ENCODE data around the gene EXOC3L1. TPM values are rescaled to one million over a fixed set of nuclear protein-coding genes. Genes with fewer than 3 reads are reported as not detected.

The EXOC3L1 gene
- total and polyA plus RNA-seq, 2 of the 13 experiments (the other 11 are each of a cell fraction or from before 2014, with no cell fraction given), result 0.12 TPM; not detected in 1

DNA sequence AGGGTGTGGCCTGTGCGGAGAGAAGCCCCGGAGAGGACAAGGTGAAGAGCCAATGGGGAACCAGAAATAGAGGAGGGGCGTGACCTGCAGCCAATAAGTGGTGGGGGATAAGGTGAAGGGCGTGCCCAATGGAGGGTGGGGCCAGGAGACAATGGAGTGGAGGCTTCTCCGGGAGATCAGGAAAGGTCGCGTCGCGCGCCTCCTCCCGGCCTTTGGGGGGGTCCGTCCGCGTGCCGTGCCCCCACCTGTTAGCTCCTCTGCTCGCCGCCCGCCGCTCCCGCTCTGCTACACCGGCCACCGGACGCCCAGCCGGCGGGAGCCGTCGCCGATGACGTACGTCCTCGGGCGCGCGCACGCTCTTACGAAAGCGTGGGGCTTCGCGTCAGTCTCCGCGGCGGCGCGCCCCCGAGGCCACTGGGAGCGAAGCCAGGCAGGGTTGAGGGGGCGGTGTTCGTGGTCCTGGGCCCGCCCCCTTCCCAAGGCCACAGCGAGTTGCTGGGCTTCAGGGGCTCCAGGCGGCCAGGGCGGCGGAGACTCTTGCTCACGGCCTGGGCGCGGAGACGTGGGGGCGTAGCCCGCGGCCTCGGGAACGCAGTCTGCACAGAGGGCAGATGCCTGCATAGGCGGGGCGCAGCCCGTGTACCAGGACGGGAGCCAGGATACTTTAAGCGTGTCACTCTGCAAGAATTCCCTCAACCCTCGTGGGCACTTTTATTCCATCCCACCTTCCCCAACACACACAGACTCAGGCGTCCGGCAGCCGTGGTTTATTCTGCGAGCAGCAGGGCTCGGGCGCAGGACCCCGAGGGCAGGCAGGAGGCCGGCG lies 6.1 kb downstream of the EXOC3L1 start, which contains the start of gene MATCAP1 (continued):
- TF ChIP-seq, protein P1, sequence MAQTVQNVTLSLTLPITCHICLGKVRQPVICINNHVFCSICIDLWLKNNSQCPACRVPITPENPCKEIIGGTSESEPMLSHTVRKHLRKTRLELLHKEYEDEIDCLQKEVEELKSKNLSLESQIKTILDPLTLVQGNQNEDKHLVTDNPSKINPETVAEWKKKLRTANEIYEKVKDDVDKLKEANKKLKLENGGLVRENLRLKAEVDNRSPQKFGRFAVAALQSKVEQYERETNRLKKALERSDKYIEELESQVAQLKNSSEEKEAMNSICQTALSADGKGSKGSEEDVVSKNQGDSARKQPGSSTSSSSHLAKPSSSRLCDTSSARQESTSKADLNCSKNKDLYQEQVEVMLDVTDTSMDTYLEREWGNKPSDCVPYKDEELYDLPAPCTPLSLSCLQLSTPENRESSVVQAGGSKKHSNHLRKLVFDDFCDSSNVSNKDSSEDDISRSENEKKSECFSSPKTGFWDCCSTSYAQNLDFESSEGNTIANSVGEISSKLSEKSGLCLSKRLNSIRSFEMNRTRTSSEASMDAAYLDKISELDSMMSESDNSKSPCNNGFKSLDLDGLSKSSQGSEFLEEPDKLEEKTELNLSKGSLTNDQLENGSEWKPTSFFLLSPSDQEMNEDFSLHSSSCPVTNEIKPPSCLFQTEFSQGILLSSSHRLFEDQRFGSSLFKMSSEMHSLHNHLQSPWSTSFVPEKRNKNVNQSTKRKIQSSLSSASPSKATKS (CRISPR knock-in tag; IDR thresholded peaks at IDR 0.05), result no peak
- TF ChIP-seq, protein P2, sequence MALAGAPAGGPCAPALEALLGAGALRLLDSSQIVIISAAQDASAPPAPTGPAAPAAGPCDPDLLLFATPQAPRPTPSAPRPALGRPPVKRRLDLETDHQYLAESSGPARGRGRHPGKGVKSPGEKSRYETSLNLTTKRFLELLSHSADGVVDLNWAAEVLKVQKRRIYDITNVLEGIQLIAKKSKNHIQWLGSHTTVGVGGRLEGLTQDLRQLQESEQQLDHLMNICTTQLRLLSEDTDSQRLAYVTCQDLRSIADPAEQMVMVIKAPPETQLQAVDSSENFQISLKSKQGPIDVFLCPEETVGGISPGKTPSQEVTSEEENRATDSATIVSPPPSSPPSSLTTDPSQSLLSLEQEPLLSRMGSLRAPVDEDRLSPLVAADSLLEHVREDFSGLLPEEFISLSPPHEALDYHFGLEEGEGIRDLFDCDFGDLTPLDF (CRISPR knock-in tag; IDR thresholded peaks at IDR 0.05), result peak; percentile 71; the same call in 1 of the 2 replicates
- TF ChIP-seq, protein P3, sequence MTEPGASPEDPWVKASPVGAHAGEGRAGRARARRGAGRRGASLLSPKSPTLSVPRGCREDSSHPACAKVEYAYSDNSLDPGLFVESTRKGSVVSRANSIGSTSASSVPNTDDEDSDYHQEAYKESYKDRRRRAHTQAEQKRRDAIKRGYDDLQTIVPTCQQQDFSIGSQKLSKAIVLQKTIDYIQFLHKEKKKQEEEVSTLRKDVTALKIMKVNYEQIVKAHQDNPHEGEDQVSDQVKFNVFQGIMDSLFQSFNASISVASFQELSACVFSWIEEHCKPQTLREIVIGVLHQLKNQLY (CRISPR knock-in tag; IDR thresholded peaks at IDR 0.05), result peak; percentile 67
- TF ChIP-seq PHF21A (CRISPR knock-in tag; IDR thresholded peaks at IDR 0.05), result peak; percentile 79
- TF ChIP-seq, protein P4, sequence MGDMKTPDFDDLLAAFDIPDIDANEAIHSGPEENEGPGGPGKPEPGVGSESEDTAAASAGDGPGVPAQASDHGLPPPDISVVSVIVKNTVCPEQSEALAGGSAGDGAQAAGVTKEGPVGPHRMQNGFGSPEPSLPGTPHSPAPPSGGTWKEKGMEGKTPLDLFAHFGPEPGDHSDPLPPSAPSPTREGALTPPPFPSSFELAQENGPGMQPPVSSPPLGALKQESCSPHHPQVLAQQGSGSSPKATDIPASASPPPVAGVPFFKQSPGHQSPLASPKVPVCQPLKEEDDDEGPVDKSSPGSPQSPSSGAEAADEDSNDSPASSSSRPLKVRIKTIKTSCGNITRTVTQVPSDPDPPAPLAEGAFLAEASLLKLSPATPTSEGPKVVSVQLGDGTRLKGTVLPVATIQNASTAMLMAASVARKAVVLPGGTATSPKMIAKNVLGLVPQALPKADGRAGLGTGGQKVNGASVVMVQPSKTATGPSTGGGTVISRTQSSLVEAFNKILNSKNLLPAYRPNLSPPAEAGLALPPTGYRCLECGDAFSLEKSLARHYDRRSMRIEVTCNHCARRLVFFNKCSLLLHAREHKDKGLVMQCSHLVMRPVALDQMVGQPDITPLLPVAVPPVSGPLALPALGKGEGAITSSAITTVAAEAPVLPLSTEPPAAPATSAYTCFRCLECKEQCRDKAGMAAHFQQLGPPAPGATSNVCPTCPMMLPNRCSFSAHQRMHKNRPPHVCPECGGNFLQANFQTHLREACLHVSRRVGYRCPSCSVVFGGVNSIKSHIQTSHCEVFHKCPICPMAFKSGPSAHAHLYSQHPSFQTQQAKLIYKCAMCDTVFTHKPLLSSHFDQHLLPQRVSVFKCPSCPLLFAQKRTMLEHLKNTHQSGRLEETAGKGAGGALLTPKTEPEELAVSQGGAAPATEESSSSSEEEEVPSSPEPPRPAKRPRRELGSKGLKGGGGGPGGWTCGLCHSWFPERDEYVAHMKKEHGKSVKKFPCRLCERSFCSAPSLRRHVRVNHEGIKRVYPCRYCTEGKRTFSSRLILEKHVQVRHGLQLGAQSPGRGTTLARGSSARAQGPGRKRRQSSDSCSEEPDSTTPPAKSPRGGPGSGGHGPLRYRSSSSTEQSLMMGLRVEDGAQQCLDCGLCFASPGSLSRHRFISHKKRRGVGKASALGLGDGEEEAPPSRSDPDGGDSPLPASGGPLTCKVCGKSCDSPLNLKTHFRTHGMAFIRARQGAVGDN (CRISPR knock-in tag; IDR thresholded peaks at IDR 0.05), result peak; percentile 97
- TF ChIP-seq SMAD3 (CRISPR knock-in tag; IDR thresholded peaks at IDR 0.05), result peak; percentile 60
- TF ChIP-seq ZNF564 (CRISPR knock-in tag; IDR thresholded peaks at IDR 0.05), result no peak
- TF ChIP-seq, protein P5, sequence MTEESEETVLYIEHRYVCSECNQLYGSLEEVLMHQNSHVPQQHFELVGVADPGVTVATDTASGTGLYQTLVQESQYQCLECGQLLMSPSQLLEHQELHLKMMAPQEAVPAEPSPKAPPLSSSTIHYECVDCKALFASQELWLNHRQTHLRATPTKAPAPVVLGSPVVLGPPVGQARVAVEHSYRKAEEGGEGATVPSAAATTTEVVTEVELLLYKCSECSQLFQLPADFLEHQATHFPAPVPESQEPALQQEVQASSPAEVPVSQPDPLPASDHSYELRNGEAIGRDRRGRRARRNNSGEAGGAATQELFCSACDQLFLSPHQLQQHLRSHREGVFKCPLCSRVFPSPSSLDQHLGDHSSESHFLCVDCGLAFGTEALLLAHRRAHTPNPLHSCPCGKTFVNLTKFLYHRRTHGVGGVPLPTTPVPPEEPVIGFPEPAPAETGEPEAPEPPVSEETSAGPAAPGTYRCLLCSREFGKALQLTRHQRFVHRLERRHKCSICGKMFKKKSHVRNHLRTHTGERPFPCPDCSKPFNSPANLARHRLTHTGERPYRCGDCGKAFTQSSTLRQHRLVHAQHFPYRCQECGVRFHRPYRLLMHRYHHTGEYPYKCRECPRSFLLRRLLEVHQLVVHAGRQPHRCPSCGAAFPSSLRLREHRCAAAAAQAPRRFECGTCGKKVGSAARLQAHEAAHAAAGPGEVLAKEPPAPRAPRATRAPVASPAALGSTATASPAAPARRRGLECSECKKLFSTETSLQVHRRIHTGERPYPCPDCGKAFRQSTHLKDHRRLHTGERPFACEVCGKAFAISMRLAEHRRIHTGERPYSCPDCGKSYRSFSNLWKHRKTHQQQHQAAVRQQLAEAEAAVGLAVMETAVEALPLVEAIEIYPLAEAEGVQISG (CRISPR knock-in tag; IDR thresholded peaks at IDR 0.05), result peak; percentile 47
- peak; percentile 82; the same call in 1 of the 2 replicates for TF ChIP-seq TBX2 (CRISPR knock-in tag; IDR thresholded peaks at IDR 0.05; ENCODE audit: borderline replicate concordance)
- TF ChIP-seq ZNF772 (CRISPR knock-in tag; IDR thresholded peaks at IDR 0.05), result 0 out of 2 replicates have a peak, but pooled peaks have one; percentile 62
- TF ChIP-seq ZBTB20 (CRISPR knock-in tag; IDR thresholded peaks at IDR 0.05; ENCODE audit: borderline replicate concordance, low read depth), result peak; percentile 7; the same call in 1 of the 2 replicates
- TF ChIP-seq KLF12 (CRISPR knock-in tag; IDR thresholded peaks at IDR 0.05; ENCODE audit: borderline replicate concordance), result peak; percentile 87; the same call in 1 of the 2 replicates
- TF ChIP-seq PCBP1 (IDR thresholded peaks at IDR 0.05; ENCODE audit: borderline replicate concordance, low read depth, low read length), result peak; percentile 66; the same call in 1 of the 2 replicates
- peak; percentile 80; the same call in 1 of the 2 replicates for TF ChIP-seq ZNF230 (CRISPR knock-in tag; IDR thresholded peaks at IDR 0.05)
- peak; percentile 93 for TF ChIP-seq KMT2B (CRISPR knock-in tag; IDR thresholded peaks at IDR 0.05)
- TF ChIP-seq RFX3 (CRISPR knock-in tag; IDR thresholded peaks at IDR 0.05), result no peak
- peak; percentile 97 for TF ChIP-seq HOXA5 (CRISPR knock-in tag; IDR thresholded peaks at IDR 0.05)
- peak; percentile 83 for TF ChIP-seq PPARG (CRISPR knock-in tag; conservative IDR thresholded peaks at IDR 0.05)

All from HepG2 (cell line).